K562 (cell line): ENCODE measurements around the gene ZNF584. TPM values are rescaled to one million over a fixed set of nuclear protein-coding genes. Genes with fewer than 3 reads are reported as not detected.

Experiments
- ATAC-seq: fragments of 200-7000 bp; cut with Tn5 transposase; 3 replicates; pipeline ENCODE4 v1.9.1; 2020; ENCODE audit warnings: moderate library complexity
- BruUV-seq: library from RNA; stranded (reverse); fragments of 400-500 nt; replicated peaks from 2 replicates; lab custom pipeline; 2021; lab: Mats Ljungman, UMichigan
- CTCF ChIA-PET: fragments of 300-600 bp; formaldehyde crosslinking; extraction: SDS; loops from one replicate; lab custom pipeline; 2021; ENCODE audit warnings: low intra/inter-chr PET ratio; lab: Yijun Ruan, JAX
- POLR2A ChIA-PET: fragments of 300-600, 350-650 bp; sonication (Branson Sonifier 250); formaldehyde crosslinking; extraction: SDS; loops from one replicate; lab custom pipeline; 2021; ENCODE audit warnings: antibody characterized with exemption, inconsistent platforms; lab: Yijun Ruan, JAX
- DNase-seq, 4 experiments: peaks; one replicate each; pipeline versions ENCODE4 v3.0.0 to v3.0.0-alpha.2; 2011 to 2018; ENCODE audit warnings: low spot score in 3 of 4, mixed read lengths in 3 of 4; ENCODE audit errors: extremely low read depth in 1 of 4
- FAIRE-seq: peaks from 2 replicates; lab custom pipeline; 2011; peaks lifted over from hg19 to GRCh38; lab: Jason Lieb, UNC
- H2AFZ ChIP-seq: 2 replicates; pipeline ENCODE4 v1.6.0; 2011; ENCODE audit warnings: low read depth, low read length, control low read depth, inconsistent platforms
- H3K27ac ChIP-seq: fragments of 200-600 bp; 3 replicates; pipeline ENCODE4 v1.8.0; 2011; ENCODE audit warnings: low read depth, mild to moderate bottlenecking, control low read depth, inconsistent platforms, low read length, moderate library complexity, mixed read lengths; ENCODE audit errors: extremely low read depth
- H3K27me3 ChIP-seq, 2 experiments: fragments of 300-600 bp in 1 of 2; 2 replicates in 1 of 2; 3 replicates in 1 of 2; pipeline versions ENCODE4 v1.6.0 to v1.8.0; 2011; ENCODE audit warnings: inconsistent platforms in 2 of 2, low read length in 2 of 2, mild to moderate bottlenecking in 1 of 2, mixed read lengths in 1 of 2, moderate library complexity in 1 of 2; ENCODE audit not compliant: control insufficient read depth in 2 of 2, insufficient read depth in 2 of 2
- H3K36me3 ChIP-seq: fragments of 300-600 bp; 3 replicates; pipeline ENCODE4 v1.8.0; 2011; ENCODE audit warnings: mild to moderate bottlenecking, low read length, inconsistent platforms; ENCODE audit not compliant: control insufficient read depth, insufficient read depth
- H3K4me1 ChIP-seq, 2 experiments: fragments of 200-600 bp in 1 of 2; replicated peaks in 1 of 2; 2 replicates in 1 of 2; 3 replicates in 1 of 2; pipeline versions ENCODE4 v1.5.1 to v1.8.0; 2011; ENCODE audit warnings: inconsistent platforms in 2 of 2, low read length in 2 of 2, mild to moderate bottlenecking in 1 of 2, mixed read lengths in 1 of 2, moderate library complexity in 1 of 2; ENCODE audit not compliant: control insufficient read depth in 2 of 2, insufficient read depth in 2 of 2
- H3K4me2 ChIP-seq: 2 replicates; pipeline ENCODE4 v1.6.1; 2011; ENCODE audit warnings: low read length, control low read depth, inconsistent platforms, mixed read lengths; ENCODE audit not compliant: insufficient read depth
- H3K4me3 ChIP-seq: fragments of 200-600 bp; sonication (generic), shearing (Covaris generic); 2 replicates; pipeline ENCODE4 v1.5.1; 2016; ENCODE audit warnings: control low read depth, inconsistent platforms
- H3K79me2 ChIP-seq: fragments of 200-600 bp; 3 replicates; pipeline ENCODE4 v1.8.0; 2011; ENCODE audit warnings: low read length, inconsistent platforms; ENCODE audit not compliant: control insufficient read depth, insufficient read depth
- H3K9ac ChIP-seq, 2 experiments: 2 replicates each; pipeline versions ENCODE4 v1.6.0 to v1.6.1; 2011; ENCODE audit warnings: low read depth in 2 of 2, low read length in 2 of 2, control low read depth in 1 of 2, inconsistent platforms in 1 of 2, mild to moderate bottlenecking in 1 of 2, mixed read lengths in 1 of 2; ENCODE audit not compliant: insufficient read depth in 1 of 2
- H3K9me1 ChIP-seq: one replicate; pipeline ENCODE4 v1.6.0; 2011; ENCODE audit warnings: inconsistent platforms, mild to moderate bottlenecking, low read length, moderate library complexity; ENCODE audit not compliant: control insufficient read depth, insufficient read depth
- H3K9me3 ChIP-seq: replicated peaks from 2 replicates; pipeline ENCODE4 v1.5.1; 2011; ENCODE audit warnings: low read depth, low read length, inconsistent platforms; ENCODE audit not compliant: control insufficient read depth, insufficient read depth
- H4K20me1 ChIP-seq: replicated peaks from 2 replicates; pipeline ENCODE4 v1.6.1; 2011; ENCODE audit warnings: low read length, inconsistent platforms, mixed read lengths; ENCODE audit not compliant: control insufficient read depth, insufficient read depth
- ARID1B ChIP-seq: fragments of 450-650 bp; IDR thresholded peaks from 2 replicates; pipeline ENCODE4 v1.6.1; 2016; ENCODE audit warnings: antibody characterized with exemption, mild to moderate bottlenecking, inconsistent platforms
- CAMTA2 ChIP-seq: fragments of 250-450 bp; sonication (Bioruptor Pico); conservative IDR thresholded peaks from 2 replicates; pipeline ENCODE4 v1.5.1; 2022
- CTCF ChIP-seq, 3 experiments: IDR thresholded peaks in 2 of 3; conservative IDR thresholded peaks in 1 of 3; 2 replicates each; pipeline ENCODE4 v1.5.1; 2011 to 2012; ENCODE audit warnings: low read length in 3 of 3, mild to moderate bottlenecking in 3 of 3, control low read depth in 2 of 3, improper control_type of control experiment in 1 of 3, inconsistent platforms in 1 of 3, low read depth in 1 of 3, mixed read lengths in 1 of 3, moderate library complexity in 1 of 3; ENCODE audit not compliant: insufficient read depth in 2 of 3
- FOXM1 ChIP-seq, 2 experiments: fragments of 450-650 bp in 1 of 2; sonication (generic) in 1 of 2; formaldehyde crosslinking in 1 of 2; IDR thresholded peaks; 2 replicates each; pipeline versions ENCODE4 v1.6.1 to v1.9.0; 2017 to 2022; ENCODE audit warnings: low read depth in 2 of 2, mild to moderate bottlenecking in 2 of 2, missing genetic modification reagents in 1 of 2, moderate library complexity in 1 of 2
- GABPA ChIP-seq: fragments of 200-800 bp; sonication (Bioruptor generic); conservative IDR thresholded peaks from 2 replicates; pipeline ENCODE4 v1.6.1; 2016; ENCODE audit warnings: low read depth, missing genetic modification characterization, missing compliant biosample characterization
- HDAC2 ChIP-seq: fragments of 450-650 bp; IDR thresholded peaks from 2 replicates; pipeline ENCODE4 v1.6.1; 2016; ENCODE audit warnings: mild to moderate bottlenecking
- HDGF ChIP-seq: fragments of 450-650 bp; IDR thresholded peaks from 2 replicates; pipeline ENCODE4 v1.6.1; 2016
- HEY1 ChIP-seq: fragments of 250-450 bp; sonication (Bioruptor Pico); IDR thresholded peaks from 2 replicates; pipeline ENCODE4 v1.5.0; 2020; ENCODE audit warnings: mild to moderate bottlenecking, moderate library complexity, borderline replicate concordance
- KDM5B ChIP-seq: fragments of 200-600 bp; sonication (generic); IDR thresholded peaks from 2 replicates; pipeline ENCODE4 v1.6.1; 2012; ENCODE audit warnings: low read depth, mild to moderate bottlenecking, moderate library complexity, low read length, control low read depth, inconsistent platforms; ENCODE audit not compliant: insufficient replicate concordance
- MYC ChIP-seq, 2 experiments: fragments of 250-450 bp in 1 of 2; sonication (Bioruptor Pico) in 1 of 2; IDR thresholded peaks; 2 replicates each; pipeline versions ENCODE4 v1.5.1 to v1.6.1; 2012 to 2021; ENCODE audit warnings: low read depth in 2 of 2, borderline replicate concordance in 1 of 2, improper control_type of control experiment in 1 of 2, low read length in 1 of 2, mild to moderate bottlenecking in 1 of 2, moderate library complexity in 1 of 2
- NRF1 ChIP-seq, 2 experiments: fragments of 450-650 bp; IDR thresholded peaks in 1 of 2; conservative IDR thresholded peaks in 1 of 2; 2 replicates each; pipeline ENCODE4 v1.6.1; 2014; ENCODE audit warnings: mild to moderate bottlenecking in 2 of 2
- PHF8 ChIP-seq: fragments of 200-600 bp; sonication (generic); IDR thresholded peaks from 2 replicates; pipeline ENCODE4 v1.6.1; 2012; ENCODE audit warnings: mixed run types, mild to moderate bottlenecking, inconsistent platforms, low read length, moderate library complexity, borderline replicate concordance
- SRF ChIP-seq, 2 experiments: fragments of 250-450, 450-650 bp in 1 of 2; sonication (Bioruptor Pico) in 1 of 2; sonication (generic) in 1 of 2; formaldehyde crosslinking; IDR thresholded peaks; 2 replicates each; pipeline versions ENCODE4 v1.5.0 to v1.5.1; 2020 to 2022; ENCODE audit warnings: mild to moderate bottlenecking in 1 of 2, missing genetic modification reagents in 1 of 2
- THRAP3 ChIP-seq: fragments of 450-650 bp; IDR thresholded peaks from 2 replicates; pipeline ENCODE4 v1.6.1; 2016; ENCODE audit warnings: mild to moderate bottlenecking, inconsistent platforms, borderline replicate concordance
- TRIM28 ChIP-seq: fragments of 450-650 bp; IDR thresholded peaks from 2 replicates; pipeline ENCODE4 v1.6.1; 2017
- ZC3H8 ChIP-seq: fragments of 450-650 bp; IDR thresholded peaks from 2 replicates; pipeline ENCODE4 v1.6.1; 2017
- ZNF12 ChIP-seq: sonication (generic); formaldehyde crosslinking; IDR thresholded peaks from 2 replicates; pipeline ENCODE4 v1.4.0; 2020; ENCODE audit warnings: mild to moderate bottlenecking, missing genetic modification reagents
- ZNF583 ChIP-seq: fragments of 250-450 bp; sonication (Bioruptor Pico); IDR thresholded peaks from 2 replicates; pipeline ENCODE4 v1.4.0; 2020
- WGBS: fragments of 100-300 bp; shearing (Covaris generic); methylation state at CpG from one replicate; pipeline ENCODE4 v1.1.6; 2016; ENCODE audit warnings: low coverage, mixed read lengths; ENCODE audit not compliant: insufficient coverage; ENCODE audit errors: missing lambda C conversion rate; 5-methylcytosine and 5-hydroxymethylcytosine counted together
- in situ Hi-C: fragments of 300-500 bp; cut with MboI; formaldehyde crosslinking; loops from 4 replicates; pipeline ENCODE4 v1.15.0; 2018; ENCODE audit warnings: inconsistent platforms, mixed read lengths
- intact Hi-C: fragments of 100-400 bp; cut with micrococcal nuclease; formaldehyde crosslinking; loops from 2 replicates; pipeline ENCODE4 v1.14.2; 2022
- polyA plus RNA-seq, 8 experiments: library from polyadenylated mRNA; depleted of rRNA in 4 of 8; stranded (reverse) in 5 of 8; unstranded in 3 of 8; fragments of >200 nt; fragmentation: Nextera tagmentation in 2 of 8; fragmentation: Illumina TruSeq in 1 of 8; extraction: Ambion mirVana in 2 of 8; extraction: Trizol in 1 of 8; gene quantifications; 2 replicates each; pipeline versions ENCODE4 v1.2.1 to v1.2.3, GENCODE V29; 2011 to 2014; ENCODE audit warnings: inconsistent platforms in 1 of 8, missing spikeins in 1 of 8
- total RNA-seq, 7 experiments: library from RNA; depleted of rRNA in 6 of 7; stranded (reverse); fragments of >200 nt in 6 of 7; fragmentation: Illumina TruSeq in 2 of 7; extraction: Trizol in 2 of 7; gene quantifications; 2 replicates each; pipeline versions ENCODE4 v1.2.1 to v1.2.3, GENCODE V29; 2011 to 2021; ENCODE audit warnings: low replicate concordance in 1 of 7
- TF ChIP-seq, protein P1 (sequence below): sonication (generic); formaldehyde crosslinking; IDR thresholded peaks from 2 replicates; pipeline ENCODE4 v1.8.1; 2022; ENCODE audit warnings: missing genetic modification reagents

Gene ZNF584
- total and polyA plus RNA-seq, 9 of the 15 experiments (the other 6 are each of a cell fraction or from before 2014, with no cell fraction given) = 5.8 to 43.4 (median 24.6) TPM

DNA sequence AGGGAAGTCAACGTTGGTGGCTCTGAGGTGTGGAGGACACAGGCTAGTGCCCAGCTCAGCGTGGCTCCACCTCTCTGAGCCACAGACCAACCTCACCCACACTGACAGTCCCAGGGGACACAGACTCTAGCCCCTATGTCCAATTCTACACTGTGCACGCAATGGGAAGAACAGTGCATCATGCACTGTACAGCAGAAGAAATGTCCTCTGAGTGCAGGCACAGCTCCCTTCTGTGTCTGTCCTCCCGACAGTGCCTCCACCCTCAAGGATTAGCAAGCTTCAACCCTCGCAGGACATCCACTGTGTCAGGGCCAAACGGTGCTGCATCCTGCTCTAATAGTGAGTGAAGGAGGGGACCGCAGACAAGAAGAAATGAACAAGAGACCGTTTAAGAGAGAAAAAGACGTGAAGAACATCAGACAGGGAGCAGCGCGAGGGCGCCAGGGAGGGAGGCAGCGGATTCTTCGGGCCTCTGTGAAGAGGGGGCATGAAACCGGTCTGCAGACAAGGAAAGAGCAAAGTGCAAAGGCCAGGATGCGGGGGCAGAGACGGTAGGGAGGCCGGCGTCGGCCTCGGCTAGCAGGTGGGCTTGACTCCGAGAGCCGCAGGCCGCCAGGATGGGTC lies 28.3 kb upstream of the ZNF584 start:
- H3K4me1 ChIP-seq = peaks cover 12 to 40% of the 10 kb centered on the region in 2 experiments; a peak in 4 of 5 replicates
- peak overlapping the region; percentile 99 for H3K4me2 ChIP-seq
- peak overlapping the region; percentile 88 for H2AFZ ChIP-seq
- H3K9me1 ChIP-seq = no peaks in the 10 kb centered on the region
- peak overlapping the region; percentile 88 for H3K27ac ChIP-seq
- H4K20me1 ChIP-seq = no peaks in the 10 kb centered on the region
- POLR2A ChIA-PET = interaction anchor here (0.6 to 1.8 kb wide), 4 partner anchors 16 to 131 kb away, joined by 3 to 13 read pairs (median 5); partner anchors contain the start of gene ZNF497
- CTCF ChIA-PET = no interaction called here
- BruUV-seq = TSS peak; percentile 52
- H3K9me3 ChIP-seq = no peaks in the 10 kb centered on the region
- no peaks in the 10 kb centered on the region for H3K36me3 ChIP-seq
- in situ Hi-C loops = no loop called here
- peak; percentile 75 for FAIRE-seq
- H3K4me3 ChIP-seq = peak overlapping the region; percentile 61
- H3K79me2 ChIP-seq = peaks cover 15% of the 10 kb centered on the region; the same call in 2 of the 3 replicates
- WGBS = 3% methylated on average over 15 of the region's 24 CpGs
- no peaks in the 10 kb centered on the region for H3K27me3 ChIP-seq
- peak; percentile 5 for ATAC-seq
- DNase-seq = peak in 1 of 4 experiments; percentile 16
- intact Hi-C loops = loop anchor here (2.0 kb wide), 1 partner anchor 17 kb away; the partner anchor contains the start of gene ZNF497
- peak overlapping the region; percentile 77 to 93 for H3K9ac ChIP-seq
- 0 out of 2 replicates have a peak, but pooled peaks have one; percentile 18 for TF ChIP-seq FOXM1 (IDR thresholded peaks at IDR 0.05; ENCODE audit: low read depth)
- TF ChIP-seq FOXM1 (CRISPR knock-in tag; IDR thresholded peaks at IDR 0.05; ENCODE audit: low read depth) = no peak
- peak; percentile 84 for TF ChIP-seq HDGF
- TF ChIP-seq, protein P1, sequence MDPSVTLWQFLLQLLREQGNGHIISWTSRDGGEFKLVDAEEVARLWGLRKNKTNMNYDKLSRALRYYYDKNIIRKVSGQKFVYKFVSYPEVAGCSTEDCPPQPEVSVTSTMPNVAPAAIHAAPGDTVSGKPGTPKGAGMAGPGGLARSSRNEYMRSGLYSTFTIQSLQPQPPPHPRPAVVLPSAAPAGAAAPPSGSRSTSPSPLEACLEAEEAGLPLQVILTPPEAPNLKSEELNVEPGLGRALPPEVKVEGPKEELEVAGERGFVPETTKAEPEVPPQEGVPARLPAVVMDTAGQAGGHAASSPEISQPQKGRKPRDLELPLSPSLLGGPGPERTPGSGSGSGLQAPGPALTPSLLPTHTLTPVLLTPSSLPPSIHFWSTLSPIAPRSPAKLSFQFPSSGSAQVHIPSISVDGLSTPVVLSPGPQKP (CRISPR knock-in tag) = no peak
- TF ChIP-seq THRAP3 = peak; percentile 56; the same call in 1 of the 2 replicates
- TF ChIP-seq KDM5B = peak; percentile 57
- 0 out of 2 replicates have a peak, but pooled peaks have one; percentile 15 for TF ChIP-seq HDAC2
- no peak for TF ChIP-seq ZNF583
- 0 out of 6 replicates have a peak, but pooled peaks of 2 of the 3 experiments have one; percentile 7 for TF ChIP-seq CTCF (IDR thresholded peaks at IDR 0.05 in 2 of 3, conservative IDR thresholded peaks at IDR 0.05 in 1 of 3; ENCODE audit: insufficient read depth in 2 of 3, low read depth in 1 of 3, low read length in 3 of 3)
- TF ChIP-seq CAMTA2 (CRISPR knock-in tag) = no peak
- no peak for TF ChIP-seq TRIM28
- no peak for TF ChIP-seq NRF1 (conservative IDR thresholded peaks at IDR 0.05 in 1 of 2, IDR thresholded peaks at IDR 0.05 in 1 of 2)
- TF ChIP-seq ARID1B = 0 out of 2 replicates have a peak, but pooled peaks have one; percentile 35
- TF ChIP-seq ZC3H8 = no peak
- no peak for TF ChIP-seq MYC (IDR thresholded peaks at IDR 0.05; ENCODE audit: low read depth, low read length)
- peak; percentile 73; the same call in 1 of the 2 replicates for TF ChIP-seq MYC (CRISPR knock-in tag; IDR thresholded peaks at IDR 0.05; ENCODE audit: borderline replicate concordance, low read depth)
- TF ChIP-seq ZNF12 (CRISPR knock-in tag) = peak; percentile 80; the same call in 1 of the 2 replicates
- TF ChIP-seq PHF8 = peak; percentile 61; the same call in 1 of the 2 replicates
- TF ChIP-seq GABPA (tag) = 0 out of 2 replicates have a peak, but pooled peaks have one; percentile 85
- peak in 1 of 2 experiments; percentile 24; a peak in 1 of 4 replicates for TF ChIP-seq SRF (CRISPR knock-in tag; IDR thresholded peaks at IDR 0.05)
- TF ChIP-seq HEY1 (CRISPR knock-in tag) = no peak
